Urinary bladder (tissue), 4 donors: ENCODE measurements around the gene BTLA. TPM values are rescaled to one million over a fixed set of nuclear protein-coding genes. Genes with fewer than 3 reads are reported as not detected.
"Not testable (repeated sequence)": the region's sequence is repeated elsewhere in the genome, so short reads cannot be mapped to it uniquely, and the experiment has no call there.

Experiments used
- DNase-seq: peaks from one replicate; pipeline ENCODE4 v3.0.0-alpha.2; 2015; ENCODE audit errors: extremely low spot score
- H3K27ac ChIP-seq: one replicate; pipeline ENCODE4 v1.5.1; 2013; ENCODE audit warnings: low read depth, mild to moderate bottlenecking, moderate library complexity
- H3K36me3 ChIP-seq: one replicate; pipeline ENCODE4 v1.6.1; 2013; ENCODE audit warnings: mild to moderate bottlenecking, moderate library complexity; ENCODE audit not compliant: insufficient read depth
- H3K4me1 ChIP-seq: one replicate; pipeline ENCODE4 v1.6.1; 2013; ENCODE audit warnings: mild to moderate bottlenecking, moderate library complexity; ENCODE audit not compliant: insufficient read depth
- H3K4me3 ChIP-seq: one replicate; pipeline ENCODE4 v1.5.1; 2013; ENCODE audit warnings: low read depth, low read length
- WGBS: extraction: QIAGEN DNeasy Blood & Tissue Kit; methylation state at CpG from one replicate; pipeline ENCODE4 v1.1.7; 2013; 5-methylcytosine and 5-hydroxymethylcytosine counted together
- polyA plus RNA-seq: library from polyadenylated mRNA; stranded (reverse); fragments of 200-250 nt; gene quantifications from one replicate; pipeline ENCODE4 v1.2.3, GENCODE V29; 2013
- total RNA-seq: library from RNA; depleted of rRNA; stranded (reverse); fragments of >200 nt; gene quantifications from one replicate; pipeline ENCODE4 v1.2.3, GENCODE V29; 2014
- donor health status: healthy with polysubstance abuse.
- donor health status: healthy.

Gene BTLA
- total and polyA plus RNA-seq, 2 donors: 0.25 to 2.2 TPM

- DNase-seq: no peak
- Histone ChIP-seq H3K4me1 (no peaks in the 10 kb centered on the region), H3K27ac (no peak overlapping the region), H3K4me3 (no peak overlapping the region), H3K36me3 (no peaks in the 10 kb centered on the region)
- WGBS: 96% methylated on average over 1 of the region's 1 CpG
Measured at GRCh38 chr3:112477891-112478290, 21.4 kb downstream of the BTLA start.

DNA sequence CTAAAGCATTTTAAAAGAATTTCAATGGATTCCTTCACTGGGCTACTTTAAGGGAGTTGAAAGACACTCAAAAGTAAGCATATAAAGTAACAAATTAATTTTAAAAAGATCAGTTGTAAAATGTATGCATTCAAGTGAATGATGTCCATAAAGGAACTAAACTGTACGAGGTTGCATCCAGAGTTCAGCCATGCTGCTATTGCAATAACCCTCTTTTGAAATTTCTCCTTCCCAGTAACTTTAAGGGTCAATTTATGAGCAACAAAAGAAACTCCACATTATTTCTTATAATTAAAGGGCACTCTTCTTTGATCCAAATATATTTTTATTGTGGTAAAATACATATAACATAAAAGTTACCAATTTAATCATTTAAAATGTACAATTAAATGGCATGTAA lies 22.9 kb downstream of the BTLA start:
- Histone ChIP-seq H3K4me3 (no peak overlapping the region), H3K36me3 (no peaks in the 10 kb centered on the region), H3K27ac (no peak overlapping the region), H3K4me1 (no peaks in the 10 kb centered on the region)
- DNase-seq: no peak
- WGBS: 93% methylated on average over 1 of the region's 1 CpG

- DNase-seq: no peak
- WGBS: 94% methylated on average over 2 of the region's 2 CpGs
- Histone ChIP-seq H3K27ac (no peak overlapping the region), H3K4me1 (no peaks in the 10 kb centered on the region), H3K36me3 (no peaks in the 10 kb centered on the region), H3K4me3 (no peak overlapping the region)
Measured at GRCh38 chr3:112474796-112475195, 24.5 kb downstream of the BTLA start.

DNA sequence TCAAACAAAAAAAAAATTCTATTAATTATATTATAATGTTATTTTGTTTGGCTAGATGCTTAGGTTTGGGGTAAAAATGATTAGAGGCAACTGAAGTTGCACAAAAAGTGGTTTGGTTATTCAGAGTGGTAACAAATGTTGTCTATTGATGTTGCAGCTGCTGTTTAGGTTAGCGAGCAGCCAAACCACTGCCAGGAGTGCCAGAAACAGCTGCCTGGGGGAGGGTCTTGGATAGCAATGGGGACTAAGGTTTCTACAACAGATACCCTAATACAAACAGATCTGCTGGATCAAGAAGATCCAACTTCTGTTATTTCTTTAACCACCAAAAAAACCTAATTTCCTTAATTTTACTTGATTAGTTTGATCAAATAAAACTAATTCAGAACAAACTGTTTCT lies 26.6 kb downstream of the BTLA start:
- 78% methylated on average over 1 of the region's 1 CpG for WGBS
- no peak for DNase-seq
- no peaks in the 10 kb centered on the region for H3K36me3 ChIP-seq
- H3K4me3 ChIP-seq: no peak overlapping the region
- no peak overlapping the region for H3K27ac ChIP-seq
- H3K4me1 ChIP-seq: no peaks in the 10 kb centered on the region

GRCh38 chr3:112471596-112472325 lies 27.5 kb downstream of the BTLA start:
- 78% methylated on average over 4 of the region's 4 CpGs for WGBS
- Histone ChIP-seq H3K4me1 (no peaks in the 10 kb centered on the region), H3K4me3 (no peak overlapping the region), H3K27ac (no peak overlapping the region), H3K36me3 (no peaks in the 10 kb centered on the region)
- DNase-seq: no peak

GRCh38 chr3:112470788-112471187 lies 28.5 kb downstream of the BTLA start:
- 98% methylated on average over 4 of the region's 4 CpGs for WGBS
- Histone ChIP-seq H3K4me3 (no peak overlapping the region), H3K4me1 (no peaks in the 10 kb centered on the region), H3K27ac (no peak overlapping the region), H3K36me3 (no peaks in the 10 kb centered on the region)
- no peak for DNase-seq

GRCh38 chr3:112469671-112470070 lies 29.6 kb downstream of the BTLA start:
- Histone ChIP-seq H3K4me1 (no peaks in the 10 kb centered on the region), H3K36me3 (no peaks in the 10 kb centered on the region), H3K4me3 (no peak overlapping the region), H3K27ac (no peak overlapping the region)
- DNase-seq: no peak

GRCh38 chr3:112467539-112467938 lies 31.7 kb downstream of the BTLA start:
- DNase-seq: no peak
- no peaks in the 10 kb centered on the region for H3K4me1 ChIP-seq
- H3K36me3 ChIP-seq: no peaks in the 10 kb centered on the region
- H3K27ac ChIP-seq: no peak overlapping the region
- WGBS: 76% methylated on average over 1 of the region's 1 CpG
- no peak overlapping the region for H3K4me3 ChIP-seq

DNA sequence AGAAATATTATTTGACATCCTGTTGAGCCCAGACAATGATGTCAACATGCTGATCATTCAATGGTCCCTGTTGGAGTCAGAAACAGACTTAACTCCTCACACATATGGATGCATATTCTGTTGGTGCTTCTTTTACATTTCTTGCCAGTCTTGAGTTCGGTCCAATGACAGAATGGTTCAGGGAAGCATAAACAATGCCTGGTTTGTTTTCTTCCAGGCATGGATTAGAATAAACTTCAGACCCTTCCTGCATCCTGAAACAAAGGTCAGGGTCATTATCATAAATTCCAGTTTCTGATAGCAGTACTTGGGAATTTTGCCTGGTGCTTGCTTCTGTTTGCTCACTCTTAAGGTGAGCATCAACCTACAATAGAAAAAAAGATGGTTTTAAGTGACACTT lies 33.3 kb downstream of the BTLA start:
- WGBS: 0% methylated on average over 1 of the region's 1 CpG

GRCh38 chr3:112464264-112464663 lies 35.0 kb downstream of the BTLA start:
- no peak for DNase-seq
- no peaks in the 10 kb centered on the region for H3K36me3 ChIP-seq
- no peak overlapping the region for H3K27ac ChIP-seq
- H3K4me1 ChIP-seq: no peaks in the 10 kb centered on the region
- H3K4me3 ChIP-seq: no peak overlapping the region
- 10% methylated on average over 2 of the region's 2 CpGs for WGBS

More for the DNA sequence above, 33.3 kb downstream of the BTLA start:
- H3K4me1 ChIP-seq: no peaks in the 10 kb centered on the region
- no peak overlapping the region for H3K4me3 ChIP-seq
- no peak for DNase-seq
- H3K36me3 ChIP-seq: no peaks in the 10 kb centered on the region
- H3K27ac ChIP-seq: no peak overlapping the region

GRCh38 chr3:112463250-112463649 lies 36.0 kb downstream of the BTLA start:
- H3K27ac ChIP-seq: no peak overlapping the region
- no peak overlapping the region for H3K4me3 ChIP-seq
- DNase-seq: no peak
- H3K36me3 ChIP-seq: no peaks in the 10 kb centered on the region
- H3K4me1 ChIP-seq: no peaks in the 10 kb centered on the region
- WGBS: 85% methylated on average over 5 of the region's 5 CpGs

GRCh38 chr3:112461787-112462186 lies 37.5 kb downstream of the BTLA start:
- not testable (repeated sequence) for H3K36me3 ChIP-seq, H3K4me1 ChIP-seq, H3K27ac ChIP-seq, DNase-seq, H3K4me3 ChIP-seq
- WGBS: 95% methylated on average over 2 of the region's 2 CpGs

DNA sequence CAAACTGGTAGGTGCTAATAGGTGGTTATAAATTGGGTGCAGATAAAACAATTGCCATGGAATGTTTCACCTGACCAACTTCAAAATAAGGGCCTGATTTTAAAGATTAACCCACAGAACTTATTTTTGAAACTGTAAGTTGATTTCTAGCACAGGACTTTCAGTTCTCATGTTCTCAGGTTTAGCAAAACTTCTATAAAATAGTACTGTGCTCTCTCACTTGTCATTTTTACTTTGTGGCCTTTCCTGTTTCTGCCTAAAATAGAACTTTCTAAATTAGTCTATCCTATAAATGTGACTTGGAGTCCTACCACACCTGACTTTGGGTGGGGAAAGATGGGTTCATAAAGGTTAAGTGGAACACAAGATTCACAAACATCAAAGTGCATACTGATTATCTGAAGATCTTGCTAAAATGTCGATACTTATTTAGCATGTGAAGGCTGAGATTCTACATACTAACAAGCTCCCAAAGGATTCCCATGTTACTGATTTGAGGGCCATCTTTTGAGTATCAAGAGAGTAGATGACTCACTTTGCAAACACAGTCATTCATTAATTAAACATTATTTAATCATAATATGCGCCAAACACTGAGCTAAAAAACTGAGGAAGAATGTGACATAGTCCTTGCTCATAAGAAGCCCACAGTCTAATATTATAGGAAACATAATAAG lies 38.6 kb downstream of the BTLA start:
- WGBS: 60% methylated on average over 2 of the region's 2 CpGs

DNA sequence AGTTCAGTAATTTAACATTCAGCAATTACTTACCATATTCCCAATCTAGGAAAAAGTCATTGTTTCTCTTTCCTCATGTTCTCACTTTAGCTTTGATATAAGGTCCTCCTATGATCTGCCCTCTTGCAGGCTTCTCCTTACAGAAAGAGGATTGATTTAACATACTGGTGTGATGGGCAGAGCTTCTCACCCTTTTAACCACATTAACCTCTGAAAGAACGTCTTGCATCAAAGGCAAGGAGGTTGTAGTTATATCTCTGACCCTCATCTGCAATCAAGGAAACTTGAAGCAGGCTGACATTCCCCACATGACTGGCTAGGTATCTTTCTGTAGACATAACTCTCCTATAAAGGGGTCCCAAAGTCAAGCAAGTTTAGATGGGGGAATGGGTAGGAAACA lies 39.5 kb downstream of the BTLA start:
- Histone ChIP-seq H3K4me3 (no peak overlapping the region), H3K4me1 (no peaks in the 10 kb centered on the region), H3K36me3 (no peaks in the 10 kb centered on the region), H3K27ac (no peak overlapping the region)
- no peak for DNase-seq
- 63% methylated on average over 1 of the region's 1 CpG for WGBS

More for the DNA sequence above, 38.6 kb downstream of the BTLA start:
- Histone ChIP-seq H3K36me3 (no peaks in the 10 kb centered on the region), H3K4me1 (no peaks in the 10 kb centered on the region), H3K27ac (no peak overlapping the region), H3K4me3 (no peak overlapping the region)
- DNase-seq: no peak
